ENCODE measurements around the gene GPC3. TPM values are rescaled to one million over a fixed set of nuclear protein-coding genes. Genes with fewer than 3 reads are reported as not detected.

GPC3 gene
- total RNA-seq, 3 donors from 2014 or later = 0.46 to 0.82 (median 0.54) TPM

DNA sequence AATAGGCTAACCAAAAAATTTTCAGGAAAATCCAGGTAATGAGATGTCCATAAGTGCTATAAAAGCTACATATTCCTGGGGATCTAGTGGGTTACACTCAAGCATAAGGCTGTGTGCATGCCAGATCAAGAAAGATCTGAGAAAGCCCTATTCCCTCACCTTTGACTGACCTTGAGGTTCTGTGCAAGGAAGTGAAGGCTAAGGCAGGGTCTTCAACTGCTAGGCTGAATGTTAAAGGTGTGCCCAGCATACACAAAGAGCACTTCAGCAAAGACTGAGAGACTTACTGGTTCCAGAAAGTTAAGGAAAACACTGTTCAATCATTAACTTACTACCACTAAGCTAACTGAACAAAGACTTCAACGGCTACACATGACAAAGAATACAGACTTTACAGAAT, 269.7 kb downstream of the GPC3 start:
- H3K9me3 Mint-ChIP-seq = no peaks in the 10 kb centered on the region
- no peak for DNase-seq
- no peak for ATAC-seq
- no peaks in the 10 kb centered on the region for H3K27me3 Mint-ChIP-seq (ENCODE audit: low read depth)
- no peaks in the 10 kb centered on the region for H3K36me3 Mint-ChIP-seq (ENCODE audit: insufficient read depth)
- no peak overlapping the region for H3K4me3 Mint-ChIP-seq
- H3K4me1 Mint-ChIP-seq (ENCODE audit: low read depth) = peaks cover 2% of the 10 kb centered on the region

DNA sequence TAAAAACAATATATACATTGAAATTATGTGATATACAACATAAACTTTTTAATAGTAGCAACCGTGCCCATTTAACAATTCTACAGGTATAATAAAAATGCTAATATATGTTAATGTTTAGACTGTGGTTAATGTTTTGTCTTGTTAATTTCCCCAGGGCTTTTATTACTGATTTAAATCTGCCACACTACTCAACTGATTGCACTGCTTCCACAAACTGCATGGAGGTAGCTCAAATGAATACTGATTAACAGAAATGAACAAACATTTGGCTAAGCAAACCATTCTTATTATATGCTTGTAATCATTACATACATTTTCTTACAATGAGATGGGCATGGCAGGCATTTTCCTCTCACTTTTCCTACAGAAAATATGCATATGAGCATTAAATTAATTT, 275.9 kb downstream of the GPC3 start:
- Mint-ChIP-seq H3K36me3 (ENCODE audit: insufficient read depth) (no peaks in the 10 kb centered on the region), H3K4me1 (ENCODE audit: low read depth) (no peaks in the 10 kb centered on the region), H3K9me3 (no peaks in the 10 kb centered on the region), H3K4me3 (no peak overlapping the region), H3K27me3 (ENCODE audit: low read depth) (no peaks in the 10 kb centered on the region)
- no peak for DNase-seq
- ATAC-seq = no peak

DNA sequence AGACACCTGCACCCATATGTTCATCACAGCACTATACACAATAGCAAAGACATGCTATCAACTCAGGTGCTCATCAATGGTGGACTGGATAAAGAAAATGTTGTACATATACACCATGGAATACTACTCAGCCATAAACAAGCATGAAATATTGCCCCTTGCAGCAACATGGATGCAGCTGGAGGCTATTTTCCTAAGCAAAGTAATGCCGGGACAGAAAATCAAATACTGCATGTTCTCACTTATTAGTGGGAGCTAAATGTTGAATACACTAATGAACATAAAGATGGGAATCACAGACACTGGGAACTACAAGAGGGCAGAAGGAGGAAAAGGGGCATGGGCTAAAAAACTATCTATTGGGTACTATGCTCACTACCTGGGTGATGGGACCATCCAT, 278.5 kb downstream of the GPC3 start:
- H3K4me3 Mint-ChIP-seq = no peak overlapping the region
- no peaks in the 10 kb centered on the region for H3K9me3 Mint-ChIP-seq
- H3K4me1 Mint-ChIP-seq (ENCODE audit: low read depth) = no peaks in the 10 kb centered on the region
- ATAC-seq (no peak), DNase-seq (no peak)
- no peaks in the 10 kb centered on the region for H3K36me3 Mint-ChIP-seq (ENCODE audit: insufficient read depth)
- H3K27me3 Mint-ChIP-seq (ENCODE audit: low read depth) = no peaks in the 10 kb centered on the region

DNA sequence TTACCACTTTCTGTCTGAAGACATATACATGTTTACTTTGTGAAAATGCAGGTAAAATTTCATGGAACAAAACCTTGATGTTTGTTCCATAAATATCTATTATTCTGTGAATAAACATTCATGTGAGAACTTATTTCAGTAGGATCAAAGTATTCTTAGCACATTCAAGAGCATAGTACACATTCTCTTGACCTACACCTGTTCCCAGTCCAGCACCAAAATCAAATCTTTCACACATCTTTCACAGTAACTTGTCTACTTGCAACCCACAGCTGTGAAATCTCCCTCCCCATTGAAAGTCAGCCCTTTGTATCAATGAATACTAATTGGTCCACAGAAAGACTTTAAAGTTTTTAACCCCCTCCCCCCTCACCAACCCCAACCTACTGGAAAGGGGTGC, 283.2 kb downstream of the GPC3 start:
- H3K4me1 Mint-ChIP-seq (ENCODE audit: low read depth) = no peaks in the 10 kb centered on the region
- ATAC-seq (no peak), DNase-seq (no peak)
- no peaks in the 10 kb centered on the region for H3K27me3 Mint-ChIP-seq (ENCODE audit: low read depth)
- H3K36me3 Mint-ChIP-seq (ENCODE audit: insufficient read depth) = no peaks in the 10 kb centered on the region
- no peaks in the 10 kb centered on the region for H3K9me3 Mint-ChIP-seq
- no peak overlapping the region for H3K4me3 Mint-ChIP-seq

DNA sequence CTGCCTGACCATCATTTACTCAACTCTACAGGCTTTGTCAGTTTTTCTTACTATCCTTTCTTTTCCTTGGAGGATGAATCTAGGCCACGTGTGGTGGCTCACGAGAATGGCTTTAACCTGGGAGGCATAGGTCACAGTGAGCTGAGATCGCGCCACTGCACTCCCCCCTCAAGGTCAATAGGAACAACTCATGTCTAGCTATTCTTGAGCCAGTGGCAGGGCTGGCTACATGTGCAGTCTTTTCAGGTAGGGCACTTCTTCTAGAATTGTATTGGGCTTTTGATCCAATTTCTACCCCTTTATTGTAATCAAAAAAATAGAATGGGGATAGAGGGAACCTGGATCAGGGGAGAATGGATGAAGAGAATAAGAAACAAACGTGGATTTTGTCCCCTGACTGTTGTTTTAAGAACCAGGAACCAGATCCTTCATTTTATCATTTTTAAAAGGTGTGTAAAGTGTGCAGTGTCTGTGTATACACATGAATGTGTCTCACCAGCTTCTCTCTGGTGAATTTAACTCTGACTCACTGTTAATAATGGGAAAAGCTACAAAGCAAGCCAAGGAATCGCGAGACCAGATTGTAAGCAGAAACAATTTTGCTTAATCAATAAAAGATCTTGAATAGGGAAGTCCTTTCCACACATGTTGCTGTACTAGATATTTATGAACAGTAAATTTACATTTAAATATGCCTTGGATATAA, 286.2 kb downstream of the GPC3 start:
- no peak for ATAC-seq
- Mint-ChIP-seq H3K9me3 (no peaks in the 10 kb centered on the region), H3K4me1 (ENCODE audit: low read depth) (no peaks in the 10 kb centered on the region), H3K36me3 (ENCODE audit: insufficient read depth) (no peaks in the 10 kb centered on the region), H3K4me3 (no peak overlapping the region), H3K27me3 (ENCODE audit: low read depth) (no peaks in the 10 kb centered on the region)
- no peak for DNase-seq

DNA sequence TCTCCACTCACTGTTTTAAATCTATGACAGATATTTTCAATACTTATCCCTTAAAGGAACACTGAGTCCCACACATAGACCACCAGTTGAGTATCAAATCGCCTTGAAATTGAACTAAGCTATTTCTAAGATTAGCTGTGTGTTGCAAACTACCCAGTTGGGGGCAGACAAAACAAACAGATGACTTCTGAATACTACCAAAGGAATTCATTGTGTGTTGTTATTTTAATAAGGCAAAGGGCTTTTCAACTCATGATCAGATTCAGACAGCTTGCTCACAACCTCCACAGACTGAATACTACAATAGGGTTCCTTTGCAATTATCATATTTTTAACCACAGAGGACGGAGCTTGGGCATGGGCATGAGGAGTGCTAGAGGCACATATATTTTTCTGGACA, 287.1 kb downstream of the GPC3 start:
- no peaks in the 10 kb centered on the region for H3K4me1 Mint-ChIP-seq (ENCODE audit: low read depth)
- no peaks in the 10 kb centered on the region for H3K27me3 Mint-ChIP-seq (ENCODE audit: low read depth)
- ATAC-seq (no peak), DNase-seq (no peak)
- H3K36me3 Mint-ChIP-seq (ENCODE audit: insufficient read depth) = no peaks in the 10 kb centered on the region
- H3K4me3 Mint-ChIP-seq = no peak overlapping the region
- H3K9me3 Mint-ChIP-seq = no peaks in the 10 kb centered on the region

DNA sequence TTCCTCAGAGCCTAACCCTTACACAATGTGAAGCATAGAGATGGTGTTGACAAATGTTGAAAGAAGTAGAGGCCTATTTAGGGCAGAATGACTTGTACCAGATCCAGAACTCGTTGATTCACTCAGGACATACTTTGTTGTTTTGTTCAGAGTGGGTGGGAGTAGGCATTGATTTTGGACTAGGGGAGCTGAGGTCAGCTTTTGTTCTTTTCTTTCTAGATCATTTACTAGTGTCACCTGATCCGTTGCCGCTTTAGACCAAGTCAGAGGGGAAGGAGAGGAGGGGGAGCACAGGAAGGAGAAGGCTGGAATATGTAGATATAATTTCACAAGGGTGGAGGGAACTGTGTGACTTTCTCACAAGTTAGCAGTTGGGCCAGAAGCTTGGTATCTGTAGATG, 287.7 kb downstream of the GPC3 start:
- no peak for DNase-seq
- no peak overlapping the region for H3K4me3 Mint-ChIP-seq
- no peaks in the 10 kb centered on the region for H3K27me3 Mint-ChIP-seq (ENCODE audit: low read depth)
- no peaks in the 10 kb centered on the region for H3K9me3 Mint-ChIP-seq
- H3K4me1 Mint-ChIP-seq (ENCODE audit: low read depth) = no peaks in the 10 kb centered on the region
- ATAC-seq = no peak
- H3K36me3 Mint-ChIP-seq (ENCODE audit: insufficient read depth) = no peaks in the 10 kb centered on the region

DNA sequence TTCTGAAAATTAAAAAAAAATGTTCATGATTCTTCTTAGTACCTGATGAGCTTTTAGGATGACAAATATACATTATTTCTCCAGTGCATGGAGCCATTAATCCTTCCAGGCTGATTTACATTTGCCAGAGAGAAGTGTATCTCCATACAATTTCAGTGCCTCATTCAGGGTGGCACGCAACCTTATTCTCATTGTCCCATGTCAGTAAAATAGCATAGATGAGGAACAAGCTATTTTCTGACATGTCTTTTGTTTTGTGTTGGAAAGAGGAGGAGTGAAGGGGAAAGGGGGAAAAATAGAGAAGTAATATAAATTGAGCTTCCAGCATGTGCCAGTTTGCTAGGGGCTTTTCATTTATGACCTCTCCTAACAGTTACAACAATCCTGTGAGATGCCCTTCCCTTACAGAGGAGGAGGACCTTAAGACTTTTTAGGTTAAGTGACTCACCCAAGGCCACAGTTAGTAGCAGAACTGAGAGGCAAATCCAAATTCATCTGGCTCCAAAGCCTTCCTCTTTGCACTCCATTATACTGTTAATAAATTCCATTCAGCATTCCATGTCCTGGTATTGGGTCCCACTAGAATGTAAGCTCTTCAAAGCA, 295.3 kb downstream of the GPC3 start:
- H3K4me3 Mint-ChIP-seq = no peak overlapping the region

DNA sequence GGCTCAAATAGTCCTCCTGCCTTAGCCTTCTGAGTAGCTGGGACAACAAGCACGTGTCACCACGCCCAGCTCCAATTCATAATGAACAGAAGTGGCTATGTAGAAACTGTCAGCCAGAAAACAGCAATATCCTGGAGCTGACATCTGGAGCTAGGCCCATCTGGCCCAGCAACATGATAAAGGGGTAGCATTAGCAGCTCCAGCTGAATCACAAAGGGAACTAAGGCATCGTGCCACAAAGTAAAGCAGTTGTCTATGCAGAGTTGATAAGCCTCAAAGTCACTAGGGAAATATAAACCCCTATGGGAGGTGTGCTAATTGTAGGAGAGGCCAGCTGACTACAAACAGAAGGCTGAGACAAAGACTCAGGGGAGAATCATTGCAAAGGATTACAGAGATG, 299.6 kb downstream of the GPC3 start:
- H3K36me3 Mint-ChIP-seq (ENCODE audit: insufficient read depth) = no peaks in the 10 kb centered on the region
- H3K9me3 Mint-ChIP-seq = no peaks in the 10 kb centered on the region
- DNase-seq (no peak), ATAC-seq (no peak)
- H3K4me3 Mint-ChIP-seq = no peak overlapping the region
- no peaks in the 10 kb centered on the region for H3K27me3 Mint-ChIP-seq (ENCODE audit: low read depth)
- H3K4me1 Mint-ChIP-seq (ENCODE audit: low read depth) = no peaks in the 10 kb centered on the region

More for the DNA sequence above, 295.3 kb downstream of the GPC3 start:
- Mint-ChIP-seq H3K36me3 (ENCODE audit: insufficient read depth) (no peaks in the 10 kb centered on the region), H3K27me3 (ENCODE audit: low read depth) (no peaks in the 10 kb centered on the region), H3K4me1 (ENCODE audit: low read depth) (no peaks in the 10 kb centered on the region), H3K9me3 (no peaks in the 10 kb centered on the region)
- DNase-seq (no peak), ATAC-seq (no peak)

DNA sequence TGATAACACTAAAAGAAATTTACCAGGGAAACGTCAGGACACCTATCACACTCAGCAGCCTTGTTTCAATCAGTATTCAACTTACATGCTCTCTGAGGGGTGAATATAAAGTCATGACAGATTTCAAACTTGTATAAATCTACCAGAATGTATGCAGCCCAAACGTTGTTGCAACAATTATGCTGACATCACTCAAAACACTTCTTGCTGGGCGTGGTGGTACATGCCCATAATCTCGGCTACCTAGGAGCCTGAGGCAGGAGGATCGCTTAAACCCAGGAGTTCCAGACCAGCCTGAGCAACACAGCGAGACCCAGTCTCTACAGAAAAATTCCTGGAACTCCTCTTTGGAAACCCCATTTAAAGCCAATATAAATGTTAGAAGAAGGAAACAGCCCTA, 303.5 kb downstream of the GPC3 start:
- no peaks in the 10 kb centered on the region for H3K27me3 Mint-ChIP-seq (ENCODE audit: low read depth)
- ATAC-seq (no peak), DNase-seq (no peak)
- no peaks in the 10 kb centered on the region for H3K36me3 Mint-ChIP-seq (ENCODE audit: insufficient read depth)
- H3K4me3 Mint-ChIP-seq = no peak overlapping the region
- H3K4me1 Mint-ChIP-seq (ENCODE audit: low read depth) = no peaks in the 10 kb centered on the region
- H3K9me3 Mint-ChIP-seq = no peaks in the 10 kb centered on the region

DNA sequence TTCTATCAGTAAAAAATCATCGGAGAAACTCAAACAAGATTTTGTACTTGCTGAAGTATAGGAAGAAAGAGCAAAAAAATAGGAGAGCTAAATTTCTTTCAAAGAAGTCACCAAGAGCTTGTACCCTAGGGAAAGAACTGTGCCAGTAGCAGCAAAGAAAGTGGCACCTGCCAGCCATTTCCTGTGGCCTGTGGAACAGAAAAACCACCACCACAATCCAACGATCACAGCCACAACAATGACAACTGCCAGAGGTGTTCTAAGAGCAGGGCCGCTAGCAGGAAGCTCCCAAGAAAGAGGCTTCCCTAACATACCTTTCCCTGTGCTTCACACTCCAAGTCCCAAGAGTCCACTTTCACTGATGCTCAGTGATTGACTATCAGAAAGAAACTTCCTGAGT, 304.0 kb downstream of the GPC3 start:
- Mint-ChIP-seq H3K27me3 (ENCODE audit: low read depth) (no peaks in the 10 kb centered on the region), H3K36me3 (ENCODE audit: insufficient read depth) (no peaks in the 10 kb centered on the region), H3K4me1 (ENCODE audit: low read depth) (no peaks in the 10 kb centered on the region), H3K4me3 (no peak overlapping the region), H3K9me3 (no peaks in the 10 kb centered on the region)
- ATAC-seq (no peak), DNase-seq (no peak)

DNA sequence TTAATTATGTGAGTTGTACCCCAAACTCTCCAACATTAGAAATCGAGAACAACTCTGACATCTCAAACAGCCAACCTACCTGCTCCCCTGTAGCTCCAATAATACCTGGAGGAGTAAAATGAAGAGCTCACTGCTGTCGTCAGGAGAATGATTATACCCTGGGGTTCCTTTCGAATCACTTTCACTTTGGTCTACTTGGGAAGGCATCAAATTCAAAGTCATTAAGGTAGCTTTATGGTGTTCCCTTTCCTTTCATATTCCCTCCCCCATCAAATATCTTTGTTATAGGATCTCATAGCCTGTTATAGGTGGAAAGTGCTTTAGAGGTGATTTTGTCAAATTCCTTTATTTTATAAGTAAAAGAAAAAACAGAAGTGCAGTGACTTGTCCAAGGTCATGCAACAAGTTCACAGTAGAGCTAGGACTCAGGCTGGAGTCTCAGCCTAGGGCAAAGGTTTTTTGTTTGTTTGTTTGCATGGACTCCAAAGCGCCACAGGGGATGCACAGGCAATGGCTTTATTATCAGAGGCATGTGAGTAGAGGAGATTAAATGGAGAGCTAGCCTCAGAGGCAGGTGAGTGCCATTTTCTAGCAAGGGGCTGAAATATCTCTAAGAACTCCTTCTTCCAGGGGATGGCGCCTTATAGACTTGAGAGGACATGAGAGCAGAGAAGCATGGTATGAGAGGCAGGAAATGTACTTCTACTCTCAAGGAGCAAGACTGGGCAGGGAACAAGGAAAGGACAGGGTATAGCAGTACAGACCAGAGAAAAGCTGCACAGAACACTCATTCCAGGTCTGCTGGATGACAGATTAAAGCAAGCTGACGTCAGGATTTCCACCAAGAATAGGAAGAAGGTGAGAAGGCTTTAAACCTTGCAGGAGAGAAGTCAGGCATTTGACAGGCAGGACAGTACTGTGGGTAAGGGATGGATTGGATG, 308.0 kb downstream of the GPC3 start:
- no peak for ATAC-seq
- Mint-ChIP-seq H3K27me3 (ENCODE audit: low read depth) (no peaks in the 10 kb centered on the region), H3K4me3 (no peak overlapping the region), H3K4me1 (ENCODE audit: low read depth) (no peaks in the 10 kb centered on the region), H3K36me3 (ENCODE audit: insufficient read depth) (no peaks in the 10 kb centered on the region), H3K9me3 (no peaks in the 10 kb centered on the region)
- no peak for DNase-seq

DNA sequence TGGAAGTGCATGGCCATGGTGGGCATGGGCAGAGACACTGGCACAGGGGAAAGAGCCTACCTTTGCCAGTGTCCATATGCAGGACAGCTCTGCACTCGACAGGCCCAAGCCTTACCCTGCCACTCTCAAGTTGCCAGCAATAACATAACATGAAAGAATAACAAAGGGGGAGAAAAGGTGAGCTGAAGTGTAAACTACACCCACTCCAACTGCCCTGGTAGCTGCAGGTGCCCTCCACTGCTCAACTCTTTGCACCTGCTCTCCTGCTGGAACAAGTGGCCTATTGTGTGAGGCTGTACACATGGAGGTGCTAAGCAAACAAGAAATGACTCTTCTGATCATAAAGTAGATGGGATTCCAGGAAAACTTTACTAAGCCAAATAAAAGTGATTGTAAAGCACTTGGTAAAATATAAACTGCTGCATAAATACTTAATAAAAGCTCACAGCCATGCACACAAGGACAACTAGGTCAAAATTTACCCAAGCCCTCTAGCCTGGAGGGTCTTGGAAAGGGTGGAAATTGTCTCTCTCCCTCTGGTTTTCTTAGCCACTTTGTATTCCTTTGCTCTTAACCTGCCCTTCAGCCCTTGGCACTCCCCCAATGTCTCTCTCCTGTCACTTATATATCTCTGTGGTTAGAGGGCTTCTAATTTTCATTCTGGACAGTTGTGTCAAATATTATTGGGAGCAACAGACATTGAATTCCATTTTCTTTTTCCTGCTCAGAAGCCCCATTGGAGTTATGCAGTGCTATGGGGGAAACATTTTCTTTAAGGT, 308.9 kb downstream of the GPC3 start:
- Mint-ChIP-seq H3K27me3 (ENCODE audit: low read depth) (no peaks in the 10 kb centered on the region), H3K9me3 (no peaks in the 10 kb centered on the region), H3K4me3 (no peak overlapping the region), H3K4me1 (ENCODE audit: low read depth) (no peaks in the 10 kb centered on the region), H3K36me3 (ENCODE audit: insufficient read depth) (no peaks in the 10 kb centered on the region)
- DNase-seq (no peak), ATAC-seq (no peak)

DNA sequence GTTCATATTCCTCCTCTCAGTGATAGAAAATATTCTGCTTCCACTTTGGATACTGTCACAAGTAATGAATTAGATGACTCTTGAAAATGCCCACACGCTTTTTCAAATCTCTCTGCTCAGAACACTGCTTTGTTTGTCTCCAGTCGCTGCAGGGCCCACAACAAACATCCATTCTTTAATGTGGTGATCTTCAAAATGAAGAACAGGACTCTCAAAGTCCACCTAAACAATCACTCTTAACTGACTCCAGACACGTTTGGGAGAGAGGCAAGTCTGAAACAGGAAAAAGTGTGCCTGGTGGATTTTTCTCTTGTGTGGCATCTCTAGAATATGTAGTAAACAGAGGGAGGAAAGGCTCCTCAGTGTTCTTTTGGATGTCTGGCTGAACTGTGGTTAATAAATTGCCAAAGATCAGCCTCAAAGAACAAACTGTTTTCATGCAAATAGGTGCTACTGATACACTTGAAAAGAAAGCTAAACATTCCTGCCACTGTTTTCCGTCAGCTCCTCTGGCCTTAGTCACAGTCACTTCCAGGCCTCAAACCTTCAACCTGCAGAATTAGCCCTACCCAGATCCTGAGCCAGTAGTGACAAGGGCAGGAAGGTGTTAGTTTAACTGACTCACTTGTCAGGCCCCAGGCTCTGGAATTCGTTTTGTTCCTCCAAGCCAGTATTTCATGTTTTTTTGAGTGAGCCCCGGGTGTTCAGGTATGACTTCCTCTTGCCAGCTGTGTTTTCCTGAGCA, 310.5 kb downstream of the GPC3 start:
- H3K4me3 Mint-ChIP-seq = no peak overlapping the region
- H3K27me3 Mint-ChIP-seq (ENCODE audit: low read depth) = no peaks in the 10 kb centered on the region
- no peaks in the 10 kb centered on the region for H3K4me1 Mint-ChIP-seq (ENCODE audit: low read depth)
- no peak for ATAC-seq
- H3K36me3 Mint-ChIP-seq (ENCODE audit: insufficient read depth) = no peaks in the 10 kb centered on the region
- no peak for DNase-seq
- no peaks in the 10 kb centered on the region for H3K9me3 Mint-ChIP-seq

All from activated T-cell treated with anti-CD3 and anti-CD28 coated beads, Interleukin-2, amount 50 U/mL, for 4 hours (primary cell).